Peyer's patch (tissue), 4 donors: Measurements from ENCODE around the gene SERPINA4.

ENCODE experiments used
- CTCF ChIP-seq, 6 experiments: fragments of 450-650 bp in 4 of 6; fragments of 200-600 bp in 2 of 6; sonication (generic) in 1 of 6; IDR thresholded peaks; one replicate each; pipeline ENCODE4 v1.5.1; 2017 to 2019; ENCODE audit warnings: antibody characterized with exemption in 6 of 6, mild to moderate bottlenecking in 3 of 6, moderate library complexity in 1 of 6
- POLR2A ChIP-seq, 2 donors: fragments of 450-650 bp; IDR thresholded peaks; one replicate each; pipeline ENCODE4 v1.5.1; 2017; ENCODE audit warnings: antibody characterized with exemption in 2 of 2, mild to moderate bottlenecking in 2 of 2, moderate library complexity in 2 of 2

GRCh38 chr14:94539181-94539580, 22.1 kb upstream of the SERPINA4 start:
- no peak for TF ChIP-seq CTCF (IDR thresholded peaks at IDR 0.05)
- no peak for TF ChIP-seq POLR2A (IDR thresholded peaks at IDR 0.05)
